ENCODE results near the gene PTPRA. TPM values are rescaled to one million over a fixed set of nuclear protein-coding genes. Genes with fewer than 3 reads are reported as not detected.

The PTPRA gene
- total RNA-seq, 4 donors from 2014 or later, result 26.2 to 53.7 (median 42.4) TPM

DNA sequence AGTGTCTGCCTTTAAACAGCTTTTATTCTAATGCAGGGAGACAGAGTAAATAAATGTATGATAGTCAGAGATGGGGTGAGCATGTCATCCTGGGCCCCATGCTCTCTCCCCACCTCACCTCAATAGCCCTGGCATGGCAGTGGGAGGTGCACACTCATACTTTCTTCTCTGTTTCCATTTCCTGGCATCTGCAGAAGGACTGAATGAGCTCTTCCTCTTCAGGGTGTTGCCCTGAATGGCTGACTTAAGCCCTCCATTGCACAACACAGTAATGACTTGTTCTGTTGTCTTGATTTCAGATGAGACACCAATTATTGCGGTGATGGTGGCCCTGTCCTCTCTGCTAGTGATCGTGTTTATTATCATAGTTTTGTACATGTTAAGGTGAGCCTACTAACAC is 113.2 kb downstream of the PTPRA start:
- Histone ChIP-seq H3K36me3 (peaks cover 0 to 57% (median 17%) of the 10 kb centered on the region in 3 donors), H3K4me1 (peaks cover 3 to 37% (median 3%) of the 10 kb centered on the region in 3 donors), H3K27ac (peak overlapping the region in 2 of 4 donors; percentile 34 to 56), H3K4me3 (no peak overlapping the region), H3K9me3 (no peaks in the 10 kb centered on the region), H3K27me3 (no peaks in the 10 kb centered on the region)
- intact Hi-C loops (cut with DNase I), result no loop called here
- 60 to 80% methylated on average over 2 of the region's 2 CpGs for WGBS, 2 donors
- TF ChIP-seq, protein P1, sequence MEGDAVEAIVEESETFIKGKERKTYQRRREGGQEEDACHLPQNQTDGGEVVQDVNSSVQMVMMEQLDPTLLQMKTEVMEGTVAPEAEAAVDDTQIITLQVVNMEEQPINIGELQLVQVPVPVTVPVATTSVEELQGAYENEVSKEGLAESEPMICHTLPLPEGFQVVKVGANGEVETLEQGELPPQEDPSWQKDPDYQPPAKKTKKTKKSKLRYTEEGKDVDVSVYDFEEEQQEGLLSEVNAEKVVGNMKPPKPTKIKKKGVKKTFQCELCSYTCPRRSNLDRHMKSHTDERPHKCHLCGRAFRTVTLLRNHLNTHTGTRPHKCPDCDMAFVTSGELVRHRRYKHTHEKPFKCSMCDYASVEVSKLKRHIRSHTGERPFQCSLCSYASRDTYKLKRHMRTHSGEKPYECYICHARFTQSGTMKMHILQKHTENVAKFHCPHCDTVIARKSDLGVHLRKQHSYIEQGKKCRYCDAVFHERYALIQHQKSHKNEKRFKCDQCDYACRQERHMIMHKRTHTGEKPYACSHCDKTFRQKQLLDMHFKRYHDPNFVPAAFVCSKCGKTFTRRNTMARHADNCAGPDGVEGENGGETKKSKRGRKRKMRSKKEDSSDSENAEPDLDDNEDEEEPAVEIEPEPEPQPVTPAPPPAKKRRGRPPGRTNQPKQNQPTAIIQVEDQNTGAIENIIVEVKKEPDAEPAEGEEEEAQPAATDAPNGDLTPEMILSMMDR (IDR thresholded peaks at IDR 0.05), result no peak
- TF ChIP-seq POLR2A (IDR thresholded peaks at IDR 0.05), result no peak
- DNase-seq, result no peak

DNA sequence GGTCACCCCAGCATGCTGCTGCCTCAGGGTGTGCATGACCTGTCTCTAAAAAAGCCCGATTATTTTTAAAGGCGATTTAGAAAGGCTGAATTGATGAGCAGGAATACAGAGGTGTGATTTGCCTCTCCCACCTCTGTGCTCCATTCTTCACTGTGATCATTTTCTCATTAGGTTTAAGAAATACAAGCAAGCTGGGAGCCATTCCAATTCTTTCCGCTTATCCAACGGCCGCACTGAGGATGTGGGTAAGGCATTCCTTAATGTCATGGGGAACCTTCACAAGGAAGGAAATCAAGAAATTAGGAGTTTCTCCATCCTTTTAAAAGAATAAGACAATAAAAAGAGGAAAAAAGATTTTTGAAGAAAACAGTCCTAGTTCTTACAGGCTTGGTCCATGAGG is 114.6 kb downstream of the PTPRA start:
- DNase-seq, result no peak
- Histone ChIP-seq H3K4me3 (no peak overlapping the region), H3K27ac (no peak overlapping the region), H3K27me3 (no peaks in the 10 kb centered on the region), H3K4me1 (peaks cover 3 to 32% (median 3%) of the 10 kb centered on the region in 3 donors), H3K9me3 (no peaks in the 10 kb centered on the region), H3K36me3 (peaks cover 0 to 71% (median 22%) of the 10 kb centered on the region in 3 donors)
- intact Hi-C loops (cut with DNase I), result no loop called here
- TF ChIP-seq, protein P1 (IDR thresholded peaks at IDR 0.05), result no peak
- TF ChIP-seq POLR2A (IDR thresholded peaks at IDR 0.05), result no peak
- WGBS, 2 donors, result 93% methylated on average over 5 of the region's 5 CpGs

DNA sequence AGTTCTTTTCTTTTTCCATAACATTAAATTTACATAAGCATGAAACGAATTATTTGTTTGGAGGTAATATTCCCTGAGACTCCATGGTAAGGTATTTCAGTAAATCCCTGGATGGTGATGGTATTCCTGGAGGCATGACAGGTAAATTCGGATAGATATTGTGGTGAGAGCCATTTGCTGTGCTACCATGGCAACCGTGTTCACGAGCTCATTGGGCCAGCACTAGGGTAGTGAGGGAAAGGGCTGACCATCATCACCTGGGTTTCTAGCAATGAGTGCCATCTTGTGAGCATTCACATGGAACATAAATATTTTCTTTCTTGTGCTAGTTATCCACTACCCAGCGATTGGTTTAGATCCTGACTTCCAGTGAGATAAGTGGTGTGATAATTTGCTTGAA is 118.3 kb downstream of the PTPRA start:
- H3K4me1 ChIP-seq, result peaks cover 0 to 13% (median 3%) of the 10 kb centered on the region in 3 donors
- 89 to 95% methylated on average over 5 of the region's 5 CpGs for WGBS, 2 donors
- H3K9me3 ChIP-seq, result no peaks in the 10 kb centered on the region
- H3K27ac ChIP-seq, result no peak overlapping the region
- peaks cover 7 to 100% (median 39%) of the 10 kb centered on the region in 3 donors for H3K36me3 ChIP-seq
- H3K4me3 ChIP-seq, result no peak overlapping the region
- no peaks in the 10 kb centered on the region for H3K27me3 ChIP-seq
- TF ChIP-seq POLR2A (IDR thresholded peaks at IDR 0.05), result no peak
- TF ChIP-seq, protein P1 (IDR thresholded peaks at IDR 0.05), result no peak
- no peak for DNase-seq
- intact Hi-C loops (cut with DNase I), result no loop called here

DNA sequence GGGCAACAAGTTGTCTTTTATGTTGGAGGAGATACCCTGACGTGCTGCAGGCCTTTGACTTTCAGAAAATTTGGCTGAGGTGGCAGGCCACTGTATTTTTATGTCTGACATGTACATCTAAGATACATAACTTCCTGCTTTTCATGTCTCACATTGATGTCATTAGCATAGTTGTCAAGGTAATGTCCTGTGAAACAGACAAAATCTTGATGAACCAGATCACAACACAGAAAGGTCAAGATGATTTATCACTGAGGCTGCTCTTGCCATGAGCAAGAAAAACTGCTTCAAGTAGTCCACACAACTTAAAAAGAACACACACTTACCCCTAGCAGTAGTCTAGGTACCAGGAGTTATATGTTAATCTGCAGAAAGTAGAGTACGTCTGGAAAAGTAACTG is 120.0 kb downstream of the PTPRA start:
- WGBS, 2 donors, result 83 to 88% methylated on average over 2 of the region's 2 CpGs
- Histone ChIP-seq H3K9me3 (no peaks in the 10 kb centered on the region), H3K27me3 (no peaks in the 10 kb centered on the region), H3K4me1 (peaks cover 0 to 4% (median 0%) of the 10 kb centered on the region in 3 donors), H3K27ac (no peak overlapping the region), H3K36me3 (peaks cover 7 to 90% (median 39%) of the 10 kb centered on the region in 3 donors), H3K4me3 (no peak overlapping the region)
- DNase-seq, result no peak
- no peak for TF ChIP-seq POLR2A (IDR thresholded peaks at IDR 0.05)
- TF ChIP-seq, protein P1 (IDR thresholded peaks at IDR 0.05), result no peak
- intact Hi-C loops (cut with DNase I), result no loop called here

DNA sequence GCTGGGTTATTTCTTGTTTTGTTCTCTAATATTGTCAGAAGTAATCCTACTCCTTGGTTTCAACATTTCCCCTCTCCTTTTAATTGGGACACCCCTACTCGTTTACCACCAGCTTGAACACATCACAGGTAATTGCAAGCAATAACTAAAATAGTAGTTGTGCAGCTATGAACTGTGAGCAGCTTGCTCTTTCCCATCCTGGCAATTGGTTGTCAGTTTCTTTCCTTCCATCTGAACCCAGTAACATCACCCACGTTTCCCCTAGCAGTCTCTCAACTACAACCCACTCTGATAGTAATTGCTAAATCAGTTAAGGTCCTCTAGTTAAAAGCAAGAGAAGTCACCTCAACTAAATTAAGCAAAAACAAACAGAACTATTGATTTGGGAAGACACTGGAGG is 122.5 kb downstream of the PTPRA start:
- intact Hi-C loops (cut with DNase I), result no loop called here
- DNase-seq, result no peak
- H3K27me3 ChIP-seq, result no peaks in the 10 kb centered on the region
- no peak for TF ChIP-seq POLR2A (IDR thresholded peaks at IDR 0.05)
- TF ChIP-seq, protein P1 (IDR thresholded peaks at IDR 0.05), result no peak
- H3K4me3 ChIP-seq, result no peak overlapping the region
- no peak overlapping the region for H3K27ac ChIP-seq
- no peaks in the 10 kb centered on the region for H3K9me3 ChIP-seq
- peaks cover 7 to 76% (median 25%) of the 10 kb centered on the region in 3 donors for H3K36me3 ChIP-seq
- peaks cover 0 to 4% (median 0%) of the 10 kb centered on the region in 3 donors for H3K4me1 ChIP-seq
- WGBS, 2 donors, result 67 to 76% methylated on average over 2 of the region's 2 CpGs
